IPS-18c (cell line): ENCODE measurements around the gene MTHFD2L.

Experiments used
- H3K4me3 ChIP-seq: 2 replicates; pipeline ENCODE4 v1.7.0; 2013; ENCODE audit warnings: low read depth, mild to moderate bottlenecking, low read length, moderate library complexity; ENCODE audit not compliant: insufficient read depth
- H3K9me3 ChIP-seq: one replicate; pipeline ENCODE4 v1.6.1; 2013; ENCODE audit warnings: mild to moderate bottlenecking, low read length, moderate library complexity; ENCODE audit not compliant: control insufficient read depth, insufficient read depth

Gene MTHFD2L

GRCh38 chr4:74307170-74307569, 149.3 kb downstream of the MTHFD2L start:
- no peak overlapping the region for H3K4me3 ChIP-seq
- H3K9me3 ChIP-seq, result no peaks in the 10 kb centered on the region

GRCh38 chr4:74308215-74308614, 150.3 kb downstream of the MTHFD2L start, which contains the start of gene EPGN:
TSS of gene EPGN (plus strand) at chr4:74308470. CDS start at chr4:74308534, 64 bp downstream.
- H3K9me3 ChIP-seq, result no peaks in the 10 kb centered on the region
- H3K4me3 ChIP-seq, result no peak within 1 kb of the TSS

GRCh38 chr4:74309223-74309622, 151.3 kb downstream of the MTHFD2L start:
- no peak overlapping the region for H3K4me3 ChIP-seq

GRCh38 chr4:74311696-74312313, 153.9 kb downstream of the MTHFD2L start:
- no peak overlapping the region for H3K4me3 ChIP-seq

More at GRCh38 chr4:74309223-74309622, 151.3 kb downstream of the MTHFD2L start:
- no peaks in the 10 kb centered on the region for H3K9me3 ChIP-seq

GRCh38 chr4:74314329-74314728, 156.4 kb downstream of the MTHFD2L start:
- H3K4me3 ChIP-seq, result no peak overlapping the region
- no peaks in the 10 kb centered on the region for H3K9me3 ChIP-seq

More at GRCh38 chr4:74311696-74312313, 153.9 kb downstream of the MTHFD2L start:
- no peaks in the 10 kb centered on the region for H3K9me3 ChIP-seq

- H3K4me3 ChIP-seq, result no peak overlapping the region
- H3K9me3 ChIP-seq, result no peaks in the 10 kb centered on the region
Measured at GRCh38 chr4:74314944-74315343, 157.0 kb downstream of the MTHFD2L start.

- no peaks in the 10 kb centered on the region for H3K9me3 ChIP-seq
Measured at GRCh38 chr4:74315376-74315775, 157.5 kb downstream of the MTHFD2L start.

GRCh38 chr4:74316397-74316796, 158.5 kb downstream of the MTHFD2L start:
- no peaks in the 10 kb centered on the region for H3K9me3 ChIP-seq
- no peak overlapping the region for H3K4me3 ChIP-seq

More at GRCh38 chr4:74315376-74315775, 157.5 kb downstream of the MTHFD2L start:
- no peak overlapping the region for H3K4me3 ChIP-seq

GRCh38 chr4:74317616-74318246, 159.8 kb downstream of the MTHFD2L start:
- no peak overlapping the region for H3K4me3 ChIP-seq
- no peaks in the 10 kb centered on the region for H3K9me3 ChIP-seq

GRCh38 chr4:74318276-74318675, 160.4 kb downstream of the MTHFD2L start:
- Histone ChIP-seq H3K4me3 (no peak overlapping the region), H3K9me3 (no peaks in the 10 kb centered on the region)

GRCh38 chr4:74319470-74319869, 161.6 kb downstream of the MTHFD2L start:
- H3K9me3 ChIP-seq, result no peaks in the 10 kb centered on the region
- no peak overlapping the region for H3K4me3 ChIP-seq

- no peak overlapping the region; the same call in 1 of the 2 replicates for H3K4me3 ChIP-seq
Measured at GRCh38 chr4:74320559-74321118, 162.7 kb downstream of the MTHFD2L start.

GRCh38 chr4:74322301-74322700, 164.4 kb downstream of the MTHFD2L start:
- Histone ChIP-seq H3K4me3 (no peak overlapping the region), H3K9me3 (no peaks in the 10 kb centered on the region)

More at GRCh38 chr4:74320559-74321118, 162.7 kb downstream of the MTHFD2L start:
- H3K9me3 ChIP-seq, result no peaks in the 10 kb centered on the region

- no peaks in the 10 kb centered on the region for H3K9me3 ChIP-seq
- no peak overlapping the region for H3K4me3 ChIP-seq
Measured at GRCh38 chr4:74323663-74324062, 165.7 kb downstream of the MTHFD2L start.

- no peak overlapping the region for H3K4me3 ChIP-seq
- no peaks in the 10 kb centered on the region for H3K9me3 ChIP-seq
Measured at GRCh38 chr4:74324262-74324661, 166.3 kb downstream of the MTHFD2L start.

GRCh38 chr4:74325886-74326285, 168.0 kb downstream of the MTHFD2L start:
- no peak overlapping the region for H3K4me3 ChIP-seq
- H3K9me3 ChIP-seq, result no peaks in the 10 kb centered on the region

- H3K9me3 ChIP-seq, result no peaks in the 10 kb centered on the region
- no peak overlapping the region for H3K4me3 ChIP-seq
Measured at GRCh38 chr4:74327762-74328161, 169.8 kb downstream of the MTHFD2L start.

GRCh38 chr4:74328501-74328900, 170.6 kb downstream of the MTHFD2L start:
- Histone ChIP-seq H3K4me3 (no peak overlapping the region), H3K9me3 (no peaks in the 10 kb centered on the region)
